ENCODE measurements around the gene MTARC1. TPM values are rescaled to one million over a fixed set of nuclear protein-coding genes. Genes with fewer than 3 reads are reported as not detected.
A peak's percentile ranks its signal among the peaks of the same experiment; 100 is the strongest.

The MTARC1 gene
- 3.5 and 7.7 TPM in 2 replicates for total RNA-seq

- Histone ChIP-seq H3K36me3 (ENCODE audit: control insufficient read depth, insufficient read depth, low read length) (no peaks in the 10 kb centered on the region), H3K4me3 (ENCODE audit: low read depth, low read length) (peak within 1 kb of the TSS; percentile 39), H3K27me3 (ENCODE audit: control insufficient read depth, insufficient read depth, low read length) (no peaks in the 10 kb centered on the region)
- no peak for TF ChIP-seq CTCF (IDR thresholded peaks at IDR 0.05; ENCODE audit: insufficient read depth, low read length, poor library complexity, severe bottlenecking)
- no peak for DNase-seq (ENCODE audit: low read depth)
These were observed at the start of gene MTARC1 for GRCh38 chr1:220786337-220787068. MTARC1 (plus strand) TSS chr1:220786913; CDS start chr1:220786945, 32 bp downstream.

- H3K27me3 ChIP-seq (ENCODE audit: control insufficient read depth, insufficient read depth, low read length) = no peaks in the 10 kb centered on the region
- H3K4me3 ChIP-seq (ENCODE audit: low read depth, low read length) = no peak overlapping the region
- no peak for DNase-seq (ENCODE audit: low read depth)
- TF ChIP-seq CTCF (IDR thresholded peaks at IDR 0.05; ENCODE audit: insufficient read depth, low read length, poor library complexity, severe bottlenecking) = no peak
- no peaks in the 10 kb centered on the region for H3K36me3 ChIP-seq (ENCODE audit: control insufficient read depth, insufficient read depth, low read length)
These were observed 45.4 kb upstream of the MTARC1 start for GRCh38 chr1:220741349-220741748.

- Histone ChIP-seq H3K27me3 (ENCODE audit: control insufficient read depth, insufficient read depth, low read length) (no peaks in the 10 kb centered on the region), H3K36me3 (ENCODE audit: control insufficient read depth, insufficient read depth, low read length) (no peaks in the 10 kb centered on the region), H3K4me3 (ENCODE audit: low read depth, low read length) (no peak overlapping the region)
- DNase-seq (ENCODE audit: low read depth) = no peak
- TF ChIP-seq CTCF (IDR thresholded peaks at IDR 0.05; ENCODE audit: insufficient read depth, low read length, poor library complexity, severe bottlenecking) = no peak
These were observed 44.9 kb upstream of the MTARC1 start for GRCh38 chr1:220741825-220742224.

- H3K36me3 ChIP-seq (ENCODE audit: control insufficient read depth, insufficient read depth, low read length) = no peaks in the 10 kb centered on the region
- no peak overlapping the region for H3K4me3 ChIP-seq (ENCODE audit: low read depth, low read length)
- DNase-seq (ENCODE audit: low read depth) = no peak
- TF ChIP-seq CTCF (IDR thresholded peaks at IDR 0.05; ENCODE audit: insufficient read depth, low read length, poor library complexity, severe bottlenecking) = no peak
- no peaks in the 10 kb centered on the region for H3K27me3 ChIP-seq (ENCODE audit: control insufficient read depth, insufficient read depth, low read length)
These were observed 44.2 kb upstream of the MTARC1 start for GRCh38 chr1:220742520-220742919.

GRCh38 chr1:220746851-220747250 is 39.9 kb upstream of the MTARC1 start:
- TF ChIP-seq CTCF (IDR thresholded peaks at IDR 0.05; ENCODE audit: insufficient read depth, low read length, poor library complexity, severe bottlenecking) = no peak
- no peak overlapping the region for H3K4me3 ChIP-seq (ENCODE audit: low read depth, low read length)

More at GRCh38 chr1:220746851-220747250, 39.9 kb upstream of the MTARC1 start:
- DNase-seq (ENCODE audit: low read depth) = no peak
- H3K36me3 ChIP-seq (ENCODE audit: control insufficient read depth, insufficient read depth, low read length) = no peaks in the 10 kb centered on the region
- no peaks in the 10 kb centered on the region for H3K27me3 ChIP-seq (ENCODE audit: control insufficient read depth, insufficient read depth, low read length)
